Stimulated activated CD4-positive, alpha-beta T cell treated with anti-CD3 and anti-CD28 coated beads, Interleukin-12 subunit alpha, Interleukin-12 subunit beta, amount 100 ng/mL, for 24 hours (primary cell): ENCODE data around the gene EFNB1.

ENCODE experiments used
- DNase-seq, 2 experiments: peaks; one replicate each; pipeline ENCODE4 v3.0.0-alpha.2; 2020; ENCODE audit warnings: low read depth in 2 of 2

EFNB1 gene

DNA sequence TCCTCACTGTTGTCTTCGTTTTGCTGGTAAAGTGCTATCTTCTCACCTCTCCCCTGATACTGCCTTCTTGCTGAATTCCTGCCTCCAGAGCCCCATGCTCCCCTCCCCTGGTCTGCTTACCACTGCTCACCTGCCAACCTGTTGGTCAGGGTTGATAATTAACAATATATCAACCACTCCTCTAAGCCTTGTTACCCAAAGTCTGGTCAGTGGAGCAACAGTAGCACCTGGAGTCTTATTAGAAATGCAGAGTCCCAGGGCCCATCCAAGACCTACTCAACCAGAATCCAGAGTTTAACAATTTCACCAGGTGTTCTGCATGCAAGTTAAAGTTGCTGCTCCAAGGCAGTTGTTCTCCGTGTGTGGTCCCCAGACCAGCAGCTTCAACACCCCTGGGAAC lies 55.0 kb downstream of the EFNB1 start:
- no peak for DNase-seq

DNA sequence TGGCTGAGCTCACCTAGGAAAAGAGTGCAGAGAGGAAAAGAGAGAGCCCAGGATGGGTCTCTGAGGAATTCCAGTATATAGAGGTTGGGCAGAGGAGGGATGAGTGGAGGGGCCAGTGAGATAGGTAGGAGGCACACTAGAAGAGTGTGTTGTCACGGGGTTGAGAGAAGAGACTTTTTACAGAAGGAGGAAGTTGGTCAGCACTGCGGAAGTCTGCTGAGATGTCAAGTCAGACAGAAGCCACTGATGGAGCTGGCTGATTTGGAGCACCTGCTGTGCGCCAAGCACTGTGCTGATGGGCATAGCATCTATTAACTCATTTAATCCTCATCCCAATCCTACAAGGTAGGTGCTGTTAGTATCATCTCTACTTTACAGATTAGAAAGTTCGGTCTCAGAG lies 60.4 kb downstream of the EFNB1 start:
- DNase-seq = no peak
